Fibroblast of villous mesenchyme (primary cell): ENCODE data around the gene AADAC. TPM values are rescaled to one million over a fixed set of nuclear protein-coding genes. Genes with fewer than 3 reads are reported as not detected.
"Not testable (repeated sequence)": the region's sequence is repeated elsewhere in the genome, so short reads cannot be mapped to it uniquely, and the experiment has no call there.

Experiments used
- DNase-seq: peaks from one replicate; pipeline ENCODE4 v3.0.0-alpha.2; 2010; ENCODE audit warnings: low read depth
- H3K4me3 ChIP-seq: 2 replicates; pipeline ENCODE4 v1.5.1; 2011; ENCODE audit warnings: low read depth, mild to moderate bottlenecking, low read length
- total RNA-seq: library from RNA; depleted of rRNA; stranded (reverse); fragments of >200 nt; gene quantifications from 2 replicates; pipeline ENCODE4 v1.2.3, GENCODE V29; 2012
- TF ChIP-seq, protein P1 (sequence below): IDR thresholded peaks from 2 replicates; pipeline ENCODE4 v1.5.1; 2012; ENCODE audit warnings: low read depth, mild to moderate bottlenecking, low read length; ENCODE audit not compliant: insufficient read depth

AADAC gene
- total RNA-seq, 1 donor, result not detected

GRCh38 chr3:151845306-151845905 lies 31.5 kb downstream of the AADAC start:
- TF ChIP-seq, protein P1, sequence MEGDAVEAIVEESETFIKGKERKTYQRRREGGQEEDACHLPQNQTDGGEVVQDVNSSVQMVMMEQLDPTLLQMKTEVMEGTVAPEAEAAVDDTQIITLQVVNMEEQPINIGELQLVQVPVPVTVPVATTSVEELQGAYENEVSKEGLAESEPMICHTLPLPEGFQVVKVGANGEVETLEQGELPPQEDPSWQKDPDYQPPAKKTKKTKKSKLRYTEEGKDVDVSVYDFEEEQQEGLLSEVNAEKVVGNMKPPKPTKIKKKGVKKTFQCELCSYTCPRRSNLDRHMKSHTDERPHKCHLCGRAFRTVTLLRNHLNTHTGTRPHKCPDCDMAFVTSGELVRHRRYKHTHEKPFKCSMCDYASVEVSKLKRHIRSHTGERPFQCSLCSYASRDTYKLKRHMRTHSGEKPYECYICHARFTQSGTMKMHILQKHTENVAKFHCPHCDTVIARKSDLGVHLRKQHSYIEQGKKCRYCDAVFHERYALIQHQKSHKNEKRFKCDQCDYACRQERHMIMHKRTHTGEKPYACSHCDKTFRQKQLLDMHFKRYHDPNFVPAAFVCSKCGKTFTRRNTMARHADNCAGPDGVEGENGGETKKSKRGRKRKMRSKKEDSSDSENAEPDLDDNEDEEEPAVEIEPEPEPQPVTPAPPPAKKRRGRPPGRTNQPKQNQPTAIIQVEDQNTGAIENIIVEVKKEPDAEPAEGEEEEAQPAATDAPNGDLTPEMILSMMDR, result no peak
- no peak overlapping the region for H3K4me3 ChIP-seq
- DNase-seq, result no peak

GRCh38 chr3:151850065-151850464 lies 36.1 kb downstream of the AADAC start:
- not testable (repeated sequence) for DNase-seq, H3K4me3 ChIP-seq

GRCh38 chr3:151852074-151852811 lies 38.3 kb downstream of the AADAC start:
- DNase-seq, result no peak
- H3K4me3 ChIP-seq, result no peak overlapping the region
- TF ChIP-seq, protein P1, result no peak

- no peak for DNase-seq
- TF ChIP-seq, protein P1, result no peak
- H3K4me3 ChIP-seq, result no peak overlapping the region
Observed at GRCh38 chr3:151856118-151856517, 42.2 kb downstream of the AADAC start.

DNA sequence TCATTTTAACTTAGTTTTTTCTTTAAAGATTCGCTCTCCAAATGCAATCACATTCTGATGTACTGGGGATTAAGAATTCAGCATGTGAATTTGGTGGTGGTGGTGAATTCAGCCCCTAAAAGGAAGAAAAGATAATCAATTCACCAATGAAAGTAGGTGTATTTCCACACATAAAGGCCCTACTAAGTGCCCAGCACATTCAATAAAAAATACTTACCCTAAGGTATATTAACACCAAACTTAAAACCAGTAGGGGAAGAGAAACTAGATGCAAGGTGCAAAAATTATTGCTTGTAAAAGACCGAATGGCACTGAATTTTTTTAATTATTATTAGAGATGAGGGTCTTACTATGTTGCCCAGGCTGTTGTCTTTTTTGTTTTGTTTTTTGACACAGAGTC lies 42.7 kb downstream of the AADAC start:
- TF ChIP-seq, protein P1, result no peak
- H3K4me3 ChIP-seq, result no peak overlapping the region
- DNase-seq, result no peak

- DNase-seq, result no peak
Observed at GRCh38 chr3:151859233-151859673, 45.3 kb downstream of the AADAC start.

GRCh38 chr3:151859905-151860304 lies 46.0 kb downstream of the AADAC start:
- TF ChIP-seq, protein P1, result no peak
- H3K4me3 ChIP-seq, result no peak overlapping the region
- DNase-seq, result no peak

More at GRCh38 chr3:151859233-151859673, 45.3 kb downstream of the AADAC start:
- no peak overlapping the region for H3K4me3 ChIP-seq
- TF ChIP-seq, protein P1, result no peak
